LHCN-M2 (cell line): Measurements from ENCODE around the gene TNFSF11. TPM values are rescaled to one million over a fixed set of nuclear protein-coding genes. Genes with fewer than 3 reads are reported as not detected.

Experiments
- DNase-seq: peaks from one replicate; pipeline ENCODE4 v3.0.0-alpha.2; 2012; ENCODE audit warnings: low read depth
- total RNA-seq: library from RNA; depleted of rRNA; stranded (reverse); fragments of >200 nt; gene quantifications from 2 replicates; pipeline ENCODE4 v1.2.3, GENCODE V29; 2014

TNFSF11 gene
- total RNA-seq, 1 experiment from 2014 or later, result not detected

DNA sequence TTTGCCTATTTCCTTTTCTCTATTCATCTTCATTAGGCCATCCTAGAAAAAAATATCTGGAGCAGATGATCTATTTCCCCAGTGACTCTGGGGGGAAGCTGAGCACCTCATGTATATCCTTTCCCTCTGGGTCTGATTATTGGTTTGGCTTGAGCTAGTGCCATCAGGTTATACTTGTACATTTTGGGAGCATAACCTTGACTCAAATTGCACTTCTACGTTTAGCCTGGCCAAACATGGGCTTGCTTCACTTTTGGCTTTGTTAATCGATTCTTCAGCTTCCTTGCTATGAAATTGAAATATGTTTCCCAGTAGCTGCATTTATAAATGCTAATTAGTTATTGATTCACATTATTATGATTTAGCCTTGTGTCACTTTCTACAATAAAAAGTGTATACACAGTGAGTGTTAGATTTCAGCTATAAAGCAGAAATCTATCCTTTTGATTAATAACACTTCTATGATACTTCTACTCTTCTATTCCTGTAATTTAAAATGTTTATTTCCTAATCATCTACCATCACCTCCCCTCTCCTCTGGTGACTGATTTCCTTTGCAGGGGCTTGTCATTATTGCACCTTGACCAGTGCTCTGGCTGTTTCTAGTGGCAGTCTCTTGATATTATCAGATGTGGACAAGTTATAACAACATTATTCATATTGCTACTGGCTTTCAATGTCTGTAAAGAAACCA, 37.3 kb downstream of the TNFSF11 start:
- DNase-seq, result no peak

- DNase-seq, result no peak
These were observed 38.2 kb downstream of the TNFSF11 start for GRCh38 chr13:42612021-42612765.

DNA sequence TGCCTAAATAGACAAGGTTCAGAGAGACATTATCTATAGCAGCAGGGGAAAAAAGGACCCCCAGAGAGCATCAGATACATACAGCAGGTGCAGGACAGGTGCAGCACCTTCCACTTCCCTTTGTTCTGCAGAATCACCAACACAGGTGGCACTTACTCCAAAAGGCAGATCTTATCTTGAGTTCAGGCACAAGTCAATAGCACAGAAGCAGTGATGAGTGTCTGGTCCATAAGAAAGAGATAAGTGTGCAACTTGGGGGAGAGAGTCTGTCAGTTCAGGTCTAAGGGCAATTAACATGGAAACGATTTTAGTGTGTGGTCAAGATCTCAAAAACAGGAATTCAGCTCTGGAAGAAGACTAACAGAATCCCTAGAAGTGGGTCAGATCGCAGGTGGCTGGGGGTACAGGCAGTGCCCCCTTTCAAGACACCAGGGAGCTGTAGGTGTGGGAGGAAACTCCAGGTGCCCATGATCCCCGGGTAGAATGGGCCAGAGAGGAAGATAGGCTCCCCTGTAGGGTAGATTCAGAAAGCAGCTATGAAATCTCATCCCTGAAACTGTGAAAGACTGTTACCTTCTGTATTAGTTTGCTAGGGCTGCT, 40.6 kb downstream of the TNFSF11 start:
- DNase-seq, result no peak

DNA sequence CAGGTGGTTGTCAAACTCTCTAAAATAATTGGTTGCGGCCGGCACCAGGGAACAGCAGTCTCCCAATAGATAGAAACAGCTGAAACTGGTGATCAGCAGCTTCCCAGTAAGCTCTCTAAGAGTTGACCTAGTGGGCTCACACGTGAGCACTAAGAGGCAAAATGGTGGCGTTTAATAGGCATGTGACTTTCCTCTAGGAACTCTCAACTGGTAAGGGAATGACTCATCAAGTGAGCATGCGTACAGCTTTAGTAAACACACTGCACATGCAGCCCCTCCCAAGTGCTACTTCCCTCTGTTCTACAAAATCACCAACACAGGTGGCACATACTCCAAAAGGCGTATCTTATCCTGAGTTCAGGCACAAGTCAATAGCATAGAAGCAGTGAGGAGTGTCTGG, 41.7 kb downstream of the TNFSF11 start:
- DNase-seq, result peak; percentile 38

DNA sequence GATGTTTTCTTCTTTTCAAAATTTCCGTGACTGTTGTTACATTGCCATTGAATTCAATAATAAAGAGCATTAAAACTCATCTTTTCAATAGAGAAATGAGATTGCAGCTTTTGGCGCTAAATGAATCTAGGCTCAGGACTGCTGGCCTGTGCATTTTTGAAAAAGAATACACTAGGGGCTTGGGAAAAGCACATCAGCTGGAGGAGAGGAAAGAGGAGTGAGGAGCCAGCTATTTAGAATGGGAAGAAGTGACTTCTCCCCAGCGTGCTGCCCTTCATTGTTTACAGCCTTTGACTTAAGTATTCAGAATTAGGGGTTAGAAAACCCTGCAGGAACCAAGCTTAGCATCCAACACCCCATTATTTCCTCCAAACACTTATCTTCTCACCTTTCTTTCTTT, 43.3 kb downstream of the TNFSF11 start:
- DNase-seq, result no peak

DNA sequence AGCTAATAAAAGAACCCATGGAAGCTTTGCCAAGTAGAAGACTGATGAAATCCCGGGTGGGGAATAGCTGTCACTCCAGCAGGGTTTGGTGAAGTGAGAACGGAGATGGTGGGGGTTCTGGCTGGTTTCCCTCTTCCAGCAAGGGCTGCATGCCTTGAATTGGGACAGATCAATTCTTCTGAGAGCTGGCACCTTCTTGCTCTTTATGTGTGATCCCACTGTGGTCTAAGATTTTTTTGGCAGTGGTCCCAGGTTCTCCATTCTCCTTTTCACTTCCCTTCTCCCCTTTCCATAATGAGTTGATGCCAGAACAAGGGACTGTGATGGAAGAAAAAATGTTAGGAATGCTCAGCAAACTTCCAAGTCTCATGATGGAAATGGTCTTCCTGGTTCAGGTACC, 50.0 kb downstream of the TNFSF11 start:
- DNase-seq, result no peak

GRCh38 chr13:42625611-42626010, 51.7 kb downstream of the TNFSF11 start:
- DNase-seq, result no peak

- DNase-seq, result no peak
These were observed 52.4 kb downstream of the TNFSF11 start for GRCh38 chr13:42626176-42626860.

GRCh38 chr13:42628666-42629065, 54.7 kb downstream of the TNFSF11 start:
- DNase-seq, result no peak

- no peak for DNase-seq
These were observed 57.2 kb downstream of the TNFSF11 start for GRCh38 chr13:42631181-42631580.

DNA sequence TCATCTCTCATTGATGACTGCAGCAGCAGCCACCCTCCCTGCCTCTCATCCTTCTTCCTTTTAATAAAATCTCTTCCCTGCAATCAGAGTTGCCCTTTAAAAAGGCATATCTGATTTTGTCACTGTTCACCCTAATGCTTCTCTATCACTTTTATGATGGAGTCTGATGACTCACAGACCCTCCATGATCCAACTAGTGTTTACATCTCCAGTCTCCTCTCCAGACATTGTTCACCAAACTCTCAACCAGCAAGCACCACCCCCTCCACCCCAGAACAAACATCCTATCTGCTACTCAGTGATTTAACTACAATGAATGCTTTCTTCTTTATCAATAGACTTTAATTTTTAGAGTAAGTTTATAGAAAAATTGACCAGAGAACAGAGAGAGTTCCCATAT, 59.5 kb downstream of the TNFSF11 start:
- DNase-seq, result no peak

- DNase-seq, result no peak
These were observed 64.1 kb downstream of the TNFSF11 start for GRCh38 chr13:42638101-42638500.

DNA sequence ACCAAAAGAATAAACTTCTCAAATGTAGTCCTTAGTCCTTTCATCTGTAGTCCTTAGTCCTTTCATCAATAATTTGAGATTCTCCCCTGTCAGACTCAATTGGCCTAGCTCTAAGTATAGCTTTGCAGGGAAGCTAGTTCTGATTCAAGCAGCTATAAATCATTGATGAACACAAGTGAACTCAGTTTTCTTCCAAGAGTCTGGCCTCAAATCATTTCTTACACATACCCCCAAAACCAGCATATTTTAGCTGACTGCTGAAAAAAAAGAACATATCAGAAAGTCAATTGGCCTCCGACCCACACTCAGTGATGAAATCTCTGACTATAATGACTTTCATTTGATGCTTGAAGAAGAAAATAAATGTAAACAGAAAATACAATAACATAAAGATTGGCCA, 64.9 kb downstream of the TNFSF11 start:
- DNase-seq, result no peak

- no peak for DNase-seq
These were observed 69.1 kb downstream of the TNFSF11 start for GRCh38 chr13:42643076-42643475.

- no peak for DNase-seq
These were observed 70.9 kb downstream of the TNFSF11 start for GRCh38 chr13:42644841-42645240.

- no peak for DNase-seq
These were observed 71.8 kb downstream of the TNFSF11 start for GRCh38 chr13:42645717-42646116.

GRCh38 chr13:42649141-42649540, 75.2 kb downstream of the TNFSF11 start:
- DNase-seq, result no peak

GRCh38 chr13:42649831-42650230, 75.9 kb downstream of the TNFSF11 start:
- no peak for DNase-seq

DNA sequence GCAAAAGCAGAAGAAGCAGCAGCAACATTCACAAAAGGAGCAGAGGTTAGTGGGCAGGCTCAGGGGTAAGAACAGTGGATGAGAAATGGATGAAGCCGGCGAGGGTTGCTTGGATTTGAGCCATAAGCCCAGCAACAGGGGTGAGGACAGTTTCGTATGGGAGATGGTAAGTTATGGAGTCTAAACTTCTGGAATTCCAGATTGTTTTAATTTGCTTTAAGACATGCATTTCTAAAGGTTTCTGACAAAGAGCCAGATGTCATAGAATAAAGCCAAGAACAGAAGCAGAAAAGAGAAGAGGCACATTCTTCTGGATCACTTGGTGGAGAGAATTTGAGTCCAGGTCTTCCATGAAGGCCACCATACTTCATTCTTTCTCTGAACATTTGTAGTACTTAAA, 76.6 kb downstream of the TNFSF11 start:
- no peak for DNase-seq

- no peak for DNase-seq
These were observed 78.1 kb downstream of the TNFSF11 start for GRCh38 chr13:42651936-42652641.

DNA sequence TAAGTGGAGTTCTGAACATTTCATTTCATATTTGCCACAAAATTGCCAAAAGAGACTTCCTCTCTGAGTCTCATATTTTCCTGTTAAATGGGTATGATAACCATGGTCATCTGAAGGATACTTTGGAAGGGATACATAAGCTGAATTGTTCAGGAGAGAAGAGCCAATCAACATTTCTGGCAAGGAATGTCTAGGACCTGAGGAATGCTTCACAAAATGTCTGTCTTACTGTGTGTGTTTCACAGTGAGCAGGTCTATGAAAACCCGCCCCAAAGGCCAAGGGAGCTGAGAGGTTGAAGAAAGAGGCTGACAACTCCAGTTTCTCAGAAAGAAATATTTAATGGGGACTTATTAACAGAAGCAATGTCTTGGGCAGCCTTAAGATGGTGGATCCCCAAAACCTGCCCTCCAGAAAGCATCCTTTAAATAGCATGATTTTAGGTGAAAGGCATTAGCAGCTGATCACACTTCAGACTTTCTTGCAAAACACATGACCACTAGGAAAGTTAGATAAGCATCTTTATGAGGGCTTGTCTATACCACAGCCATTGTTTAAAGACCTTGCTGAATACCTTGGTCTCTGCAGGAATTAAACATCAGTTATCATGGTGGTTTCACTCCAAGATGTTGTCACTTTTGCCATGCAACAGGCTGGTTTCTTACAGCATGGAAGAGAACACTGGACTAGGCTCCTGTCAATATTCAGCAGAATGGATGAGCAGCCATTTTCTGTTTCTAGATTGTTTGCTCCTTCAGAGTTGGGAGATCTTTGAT, 78.9 kb downstream of the TNFSF11 start:
- no peak for DNase-seq
